HL-60 (cell line): ENCODE results near the gene CLIP2.

Source experiments
- CTCF ChIP-seq: IDR thresholded peaks from one replicate; pipeline ENCODE4 v1.5.1; 2011; ENCODE audit warnings: low read length, control low read depth, inconsistent platforms; ENCODE audit not compliant: insufficient read depth
- GABPA ChIP-seq: IDR thresholded peaks from 2 replicates; pipeline ENCODE4 v1.6.1; 2012; ENCODE audit warnings: low read depth
- POLR2AphosphoS5 ChIP-seq: IDR thresholded peaks from 2 replicates; pipeline ENCODE4 v1.6.1; 2012; ENCODE audit warnings: low read depth
- REST ChIP-seq: IDR thresholded peaks from 2 replicates; pipeline ENCODE4 v1.6.1; 2012; ENCODE audit warnings: low read depth; ENCODE audit not compliant: insufficient replicate concordance

GRCh38 chr7:74329225-74329624 is 40.0 kb downstream of the CLIP2 start:
- no peak for TF ChIP-seq CTCF
- TF ChIP-seq POLR2AphosphoS5, result no peak
- TF ChIP-seq REST, result no peak
- no peak for TF ChIP-seq GABPA
